GM19043 (cell line): ENCODE measurements around the gene SLC29A3.

ENCODE experiments used
- ATAC-seq: cut with Tn5 transposase; IDR thresholded peaks from one replicate; pipeline ENCODE4 v1.9.1; 2021; ENCODE audit warnings: low read depth; ENCODE audit not compliant: unreplicated experiment

The SLC29A3 gene

GRCh38 chr10:71299071-71299785 is 19.8 kb upstream of the SLC29A3 start:
- no peak for ATAC-seq

DNA sequence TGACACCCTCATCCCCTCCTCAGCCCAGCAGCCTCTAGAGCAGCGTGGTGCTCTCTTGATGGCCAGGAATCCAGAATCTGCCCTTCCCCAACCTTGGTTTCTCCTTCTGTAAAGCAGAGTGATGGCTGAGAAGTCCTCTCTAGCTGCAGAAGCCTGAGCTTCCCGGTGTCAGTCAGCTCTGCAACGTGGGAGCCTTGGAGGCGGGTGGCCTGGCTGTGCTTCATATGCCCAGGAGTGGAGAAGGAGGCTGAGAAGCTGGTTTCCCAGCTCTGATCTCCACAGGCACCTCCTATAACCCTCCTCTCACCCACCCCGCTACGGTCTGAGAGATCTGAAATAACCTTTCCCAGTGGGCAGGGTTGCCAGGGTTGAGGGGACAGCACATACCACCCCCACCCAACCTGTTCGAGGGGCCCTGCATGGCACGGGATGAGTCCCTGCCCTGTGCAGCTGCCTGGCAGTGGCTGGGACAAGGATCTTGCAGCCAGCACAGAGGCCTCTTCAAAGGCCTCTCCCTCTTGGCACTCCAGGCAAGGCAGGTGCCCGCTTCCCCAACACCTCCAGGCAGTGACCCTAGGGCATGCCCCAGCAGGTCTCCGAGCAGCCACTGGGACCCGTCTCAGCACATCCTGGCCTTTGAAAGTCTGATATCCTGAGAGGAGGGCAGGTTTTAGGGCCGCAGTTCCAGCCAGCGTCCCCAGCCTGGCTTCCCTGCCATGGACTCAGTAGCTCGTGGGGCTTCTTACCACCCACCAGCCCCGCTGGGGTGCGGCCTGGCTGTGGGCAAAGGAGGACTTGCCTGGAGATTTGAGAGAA is 18.3 kb upstream of the SLC29A3 start:
- no peak for ATAC-seq

DNA sequence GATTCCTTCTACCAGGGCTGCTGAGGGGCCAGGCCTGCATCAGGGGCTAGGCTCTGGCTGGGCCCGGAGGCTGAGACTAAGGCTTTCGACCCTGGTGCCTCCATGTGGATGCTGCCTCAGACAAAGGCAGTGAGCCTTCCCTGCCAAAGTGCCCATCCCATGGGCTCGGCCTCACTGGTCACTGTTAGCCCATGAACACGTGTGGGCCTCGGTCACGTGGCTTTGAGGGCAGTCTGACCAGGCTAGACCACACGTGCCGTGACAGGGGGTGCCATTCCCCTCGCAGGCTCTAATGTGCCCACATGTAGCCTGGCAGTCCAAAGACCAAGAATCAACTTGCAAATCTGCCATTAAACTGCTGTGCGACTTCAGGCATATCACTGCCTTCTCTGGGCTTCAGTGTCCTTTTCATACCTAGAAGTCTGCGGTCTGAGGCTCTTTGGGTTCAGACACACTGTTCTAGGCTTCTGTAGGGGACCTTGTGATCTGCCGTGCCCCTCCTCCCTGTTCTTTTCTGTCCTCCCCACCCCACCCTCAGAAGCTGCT is 17.6 kb upstream of the SLC29A3 start:
- no peak for ATAC-seq

DNA sequence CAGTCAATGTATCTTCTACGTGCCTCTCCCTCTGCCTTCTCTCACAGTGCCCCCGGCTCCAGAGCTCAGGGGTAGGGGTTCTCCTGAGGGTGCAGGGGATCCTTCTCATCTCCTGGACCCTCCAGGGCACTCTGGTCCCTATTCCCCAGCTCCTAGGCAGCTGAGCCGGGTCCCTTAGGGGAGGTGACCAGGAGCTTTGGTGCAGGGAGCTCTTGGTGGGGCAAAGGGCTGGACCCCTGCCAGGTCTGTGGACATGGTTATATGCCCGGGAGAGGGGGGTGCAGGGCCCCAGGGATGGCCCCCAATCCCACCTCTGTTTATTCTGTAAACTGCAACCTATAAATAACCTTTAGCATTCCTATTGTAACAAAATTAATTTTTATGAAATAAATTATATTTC is 16.6 kb upstream of the SLC29A3 start:
- ATAC-seq = no peak

DNA sequence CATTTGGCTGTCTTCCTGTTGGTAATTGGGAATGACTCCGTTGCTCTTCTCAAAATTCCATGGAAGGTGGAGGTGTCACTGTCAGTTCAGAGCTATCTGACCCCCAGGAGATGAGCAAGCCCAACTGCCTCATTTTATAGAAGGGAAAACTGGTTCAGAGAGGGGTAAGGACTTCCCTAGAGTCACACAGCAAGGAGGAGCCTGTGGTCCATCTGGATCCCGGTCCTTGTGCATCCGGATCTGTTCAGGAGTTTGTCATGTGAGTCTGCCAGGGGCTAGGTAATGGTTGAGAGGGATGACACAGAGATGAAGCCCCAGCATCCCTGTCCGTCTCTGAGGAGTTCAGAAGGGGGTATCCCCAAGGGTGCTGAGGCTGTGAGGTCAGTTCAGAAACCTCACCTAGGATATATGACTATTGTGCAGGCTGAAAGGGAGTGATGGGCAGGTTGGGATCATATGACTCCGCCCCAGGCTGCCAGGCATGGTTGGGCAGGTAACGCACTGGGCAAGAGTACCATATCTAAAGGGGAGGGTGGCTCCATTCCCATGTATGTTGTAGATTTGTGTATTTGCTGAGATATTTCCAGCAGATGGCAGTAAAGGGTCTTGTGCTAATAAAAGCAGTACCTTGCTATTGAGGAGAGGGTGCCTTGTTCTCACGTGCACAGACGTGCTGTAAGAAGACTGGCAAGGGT is 16.0 kb upstream of the SLC29A3 start:
- ATAC-seq = no peak

GRCh38 chr10:71303569-71303907 is 15.5 kb upstream of the SLC29A3 start:
- no peak for ATAC-seq

GRCh38 chr10:71304914-71305313 is 14.1 kb upstream of the SLC29A3 start:
- ATAC-seq = no peak

DNA sequence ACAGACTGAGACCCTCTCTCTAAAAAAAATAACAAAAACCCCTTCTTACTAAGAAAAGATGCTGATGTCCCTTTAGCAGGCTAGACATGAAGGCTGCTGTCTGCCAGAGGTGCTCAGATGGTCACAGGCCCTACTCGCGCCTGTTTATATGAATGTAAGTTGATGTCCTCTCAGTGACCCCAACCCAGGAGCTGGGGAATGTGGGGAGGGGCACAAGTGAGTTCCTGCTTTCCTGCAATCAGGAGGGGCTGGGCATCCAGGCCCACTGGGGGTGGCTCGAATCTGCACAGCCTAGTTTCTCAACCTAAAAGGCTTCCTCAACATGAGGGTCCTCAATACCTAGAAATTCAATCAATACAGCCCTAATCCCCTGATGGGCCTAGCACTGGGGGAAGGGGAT is 12.1 kb upstream of the SLC29A3 start:
- no peak for ATAC-seq

GRCh38 chr10:71307469-71308085 is 11.5 kb upstream of the SLC29A3 start:
- ATAC-seq = no peak

- ATAC-seq = no peak
Measured at GRCh38 chr10:71308244-71308643, 10.8 kb upstream of the SLC29A3 start.

DNA sequence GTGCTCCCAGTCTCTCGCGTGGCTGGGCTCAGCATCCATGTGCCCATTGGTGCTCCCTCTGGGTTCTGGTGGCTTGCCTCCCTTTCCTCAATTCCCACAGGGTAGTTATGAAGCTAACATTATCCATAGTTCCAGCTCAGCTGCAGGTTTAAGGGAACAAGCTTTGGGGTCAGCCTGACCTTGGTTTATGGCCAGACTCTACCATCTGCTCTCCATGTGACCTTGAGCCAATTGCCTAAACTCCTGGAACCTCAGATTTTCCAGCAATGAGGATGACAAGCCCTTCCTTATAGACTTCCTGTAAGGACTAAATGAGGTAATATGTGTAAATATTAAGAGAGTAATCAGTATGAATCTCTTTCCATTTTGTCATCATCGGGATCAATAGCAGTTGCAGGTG is 10.1 kb upstream of the SLC29A3 start:
- no peak for ATAC-seq

DNA sequence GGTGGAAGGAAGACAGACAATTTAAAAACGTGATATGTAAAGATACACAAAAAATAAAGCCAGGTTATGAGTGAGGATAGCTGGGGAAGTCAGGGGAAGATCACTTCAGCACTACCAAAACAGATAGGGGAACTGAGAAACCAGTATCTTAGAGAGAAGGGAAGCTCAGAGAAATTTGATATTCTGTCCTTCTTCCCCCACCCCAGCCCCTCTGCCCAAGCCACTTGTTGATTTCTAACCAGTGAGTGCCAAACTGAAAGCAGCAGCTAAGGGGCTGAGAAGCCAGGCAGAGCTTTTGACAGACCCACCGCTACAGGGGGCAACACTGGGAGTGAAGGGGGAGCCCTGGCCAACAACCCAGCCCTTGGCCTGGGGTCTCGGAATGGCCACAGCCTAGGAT is 9.1 kb upstream of the SLC29A3 start:
- no peak for ATAC-seq

- ATAC-seq = no peak
Measured at GRCh38 chr10:71312220-71312619, 6.8 kb upstream of the SLC29A3 start.

- no peak for ATAC-seq
Measured at GRCh38 chr10:71312811-71313789, 6.0 kb upstream of the SLC29A3 start.

DNA sequence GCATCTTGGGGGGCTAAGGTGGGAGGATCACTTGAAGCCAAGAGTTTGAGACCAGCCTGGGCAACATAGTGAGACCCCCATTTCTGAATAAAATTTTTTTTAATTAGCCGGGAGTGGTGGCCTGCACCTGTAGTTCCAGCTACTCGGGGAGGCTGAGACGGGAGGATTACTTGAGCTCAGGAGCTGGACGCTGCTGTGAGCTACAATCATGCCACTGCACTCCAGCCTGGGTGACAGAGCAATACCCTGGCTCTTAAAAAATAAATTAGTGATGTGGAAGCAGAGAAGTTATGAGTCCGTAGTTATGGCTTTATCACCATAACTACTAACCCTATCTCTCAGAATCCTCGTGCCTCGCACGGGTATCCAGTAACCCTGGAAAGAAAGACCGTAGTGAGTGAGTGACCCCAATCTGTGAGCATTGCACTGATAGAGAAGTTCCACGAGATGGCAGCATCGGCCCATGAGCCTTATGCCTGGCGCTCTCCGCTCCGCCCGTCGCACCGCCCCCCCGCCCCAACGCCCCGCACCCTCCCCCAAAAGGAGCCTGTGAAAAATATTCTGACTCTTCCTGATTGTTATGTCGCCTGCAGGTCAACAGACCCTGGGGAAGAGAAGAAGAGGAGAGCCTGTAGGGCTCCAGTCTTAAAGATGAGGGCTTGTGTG is 4.9 kb upstream of the SLC29A3 start:
- no peak for ATAC-seq

DNA sequence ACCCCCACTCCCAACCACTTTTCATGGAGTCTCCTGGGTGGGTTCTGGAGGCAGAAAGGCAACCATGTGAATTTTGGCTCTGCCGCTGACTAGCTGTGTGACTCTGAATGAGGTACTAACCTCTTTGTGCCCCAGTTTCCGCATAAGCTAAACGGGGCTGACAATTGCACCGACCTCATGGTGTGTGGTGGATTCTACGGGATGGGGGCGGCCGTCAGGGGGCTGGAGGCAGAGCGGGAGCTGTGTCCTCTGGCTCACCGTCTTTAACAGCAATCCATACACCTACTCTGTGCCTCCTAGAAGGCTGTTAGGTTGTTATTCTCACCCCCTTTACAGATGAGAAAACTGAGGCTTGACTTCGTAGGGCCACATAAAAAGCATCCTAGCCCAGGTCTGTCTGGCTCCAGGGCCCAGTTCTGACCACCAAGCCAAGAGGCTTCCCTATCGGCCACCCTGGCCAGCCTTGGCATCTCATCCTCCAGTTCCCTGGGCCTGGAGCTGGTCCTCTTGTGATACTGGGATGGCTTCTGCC is 4.3 kb upstream of the SLC29A3 start:
- ATAC-seq = no peak

DNA sequence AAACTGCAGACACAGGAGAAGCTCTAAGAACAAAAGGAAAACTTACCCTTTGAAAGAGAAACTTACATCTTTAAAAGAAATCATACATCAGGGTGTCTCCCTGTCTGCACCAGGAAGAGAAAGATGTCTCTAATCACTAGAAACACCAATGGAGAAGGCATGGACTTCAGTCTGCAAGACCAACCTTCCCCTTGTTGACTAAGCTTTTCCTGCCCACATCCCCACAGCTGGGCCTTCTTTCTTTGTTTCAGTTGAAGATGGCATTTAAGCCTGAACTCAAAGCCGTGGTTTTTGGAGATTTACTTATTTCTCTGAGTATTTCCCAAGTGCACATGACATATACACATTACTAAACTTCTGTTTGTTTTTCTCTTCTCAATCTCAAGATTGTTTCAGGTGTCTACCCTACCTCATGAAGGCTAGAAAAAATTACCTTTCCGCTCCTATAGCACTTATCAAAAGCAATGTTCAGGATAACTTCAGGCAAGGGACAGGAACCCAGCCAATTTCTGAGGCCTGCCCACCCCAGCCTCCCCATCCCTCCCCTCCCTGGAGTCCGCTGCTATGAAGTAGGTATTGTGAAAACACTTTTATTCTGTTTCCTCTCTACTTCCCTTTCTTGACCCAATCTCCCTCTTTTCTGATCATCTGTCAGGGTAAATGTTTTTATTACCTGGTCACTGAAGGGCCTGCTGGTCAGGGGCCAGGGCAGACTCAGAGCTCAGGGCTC is 2.8 kb upstream of the SLC29A3 start:
- ATAC-seq = no peak

GRCh38 chr10:71316786-71317160 is 2.3 kb upstream of the SLC29A3 start:
- no peak for ATAC-seq
